ENCODE data around the gene KCNT2. TPM values are rescaled to one million over a fixed set of nuclear protein-coding genes. Genes with fewer than 3 reads are reported as not detected.

KCNT2 gene
- total and polyA plus RNA-seq, 2 experiments from 2014 or later = 0.14 to 0.32 TPM

DNA sequence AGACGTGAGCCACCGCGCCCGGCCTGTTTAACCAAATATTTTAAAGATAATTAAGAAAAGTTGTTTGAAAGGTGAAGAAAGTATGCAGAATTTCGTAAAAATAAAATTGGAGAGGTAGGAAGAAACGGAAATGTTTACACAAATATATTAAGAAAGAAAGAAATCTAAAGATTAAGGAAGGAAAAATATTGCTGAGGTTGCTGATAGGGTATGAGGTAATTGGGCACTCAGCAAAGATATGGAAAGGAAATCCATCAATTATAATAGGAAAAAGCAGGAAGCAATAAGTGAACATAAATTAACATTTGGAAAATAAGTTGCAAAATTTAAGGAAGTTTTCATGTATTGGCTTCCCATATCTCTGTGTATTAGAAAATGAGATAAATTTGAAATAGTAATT, 225.9 kb downstream of the KCNT2 start:
- no peaks in the 10 kb centered on the region for H3K36me3 ChIP-seq (ENCODE audit: low read depth)
- no peak overlapping the region for H3K9ac ChIP-seq
- H2AFZ ChIP-seq = no peak overlapping the region
- TF ChIP-seq EZH2phosphoT487 (IDR thresholded peaks at IDR 0.05; ENCODE audit: insufficient read depth, low read depth) (no peak), EZH2 (IDR thresholded peaks at IDR 0.05; ENCODE audit: insufficient read depth, poor library complexity, severe bottlenecking) (no peak)
- no peaks in the 10 kb centered on the region for H3K4me1 ChIP-seq (ENCODE audit: insufficient read depth)
- in situ Hi-C loops (cut with MboI) = no loop called here
- 0 out of 2 replicates have a peak, but pooled peaks cover 2% of the 10 kb centered on the region for H3K9me2 ChIP-seq (ENCODE audit: insufficient read depth)
- H4K20me1 ChIP-seq (ENCODE audit: insufficient read depth) = no peaks in the 10 kb centered on the region
- DNase-seq = no peak
- no peak overlapping the region for H3K27ac ChIP-seq
- H3K9me3 ChIP-seq (ENCODE audit: low read depth) = no peaks in the 10 kb centered on the region
- no peaks in the 10 kb centered on the region for H3K27me3 ChIP-seq (replicated peaks; ENCODE audit: insufficient read depth)
- no peaks in the 10 kb centered on the region for H3K79me2 ChIP-seq (ENCODE audit: insufficient read depth)
- no peak overlapping the region for H3K4me3 ChIP-seq
- no peak overlapping the region for H3K4me2 ChIP-seq (ENCODE audit: unreplicated experiment)
- no peaks in the 10 kb centered on the region for H3F3A ChIP-seq (ENCODE audit: insufficient read depth)
- WGBS, 2 experiments (ENCODE audit: low coverage in 1 of 2, low lambda C conversion rate in 2 of 2, missing lambda C conversion rate in 2 of 2) = 93 to 96% methylated on average over 6 of the region's 6 CpGs

DNA sequence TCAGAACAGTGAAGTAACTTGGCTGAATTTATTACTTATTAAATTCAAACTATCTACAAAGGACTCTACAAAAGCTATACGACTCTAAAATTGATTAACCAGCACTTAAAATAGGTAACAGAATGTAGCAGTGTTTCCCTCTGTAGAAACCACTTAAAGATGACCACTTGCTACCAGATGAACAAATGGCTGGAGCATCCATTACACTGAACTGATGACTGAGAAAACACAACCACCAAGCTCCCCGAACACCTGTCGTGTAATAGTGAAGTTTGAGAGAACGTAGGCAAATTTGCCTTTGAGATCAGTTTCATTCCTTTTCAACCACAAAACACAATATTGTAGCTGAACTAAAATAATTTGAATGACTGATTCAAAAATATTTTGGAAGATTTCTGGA, 226.7 kb downstream of the KCNT2 start:
- Histone ChIP-seq H3K4me3 (no peak overlapping the region), H3K27ac (no peak overlapping the region), H3K9ac (no peak overlapping the region), H3K79me2 (ENCODE audit: insufficient read depth) (no peaks in the 10 kb centered on the region), H3K36me3 (ENCODE audit: low read depth) (no peaks in the 10 kb centered on the region), H3K27me3 (replicated peaks; ENCODE audit: insufficient read depth) (no peaks in the 10 kb centered on the region), H3K9me3 (ENCODE audit: low read depth) (no peaks in the 10 kb centered on the region), H2AFZ (no peak overlapping the region), H3F3A (ENCODE audit: insufficient read depth) (no peaks in the 10 kb centered on the region), H3K4me1 (ENCODE audit: insufficient read depth) (no peaks in the 10 kb centered on the region), H3K4me2 (ENCODE audit: unreplicated experiment) (no peak overlapping the region), H3K9me2 (ENCODE audit: insufficient read depth) (no peaks in the 10 kb centered on the region), H4K20me1 (ENCODE audit: insufficient read depth) (no peaks in the 10 kb centered on the region)
- in situ Hi-C loops (cut with MboI) = no loop called here
- DNase-seq = no peak
- WGBS, 2 experiments (ENCODE audit: low coverage in 1 of 2, low lambda C conversion rate in 2 of 2, missing lambda C conversion rate in 2 of 2) = 95 to 98% methylated on average over 4 of the region's 4 CpGs
- no peak for TF ChIP-seq EZH2 (IDR thresholded peaks at IDR 0.05; ENCODE audit: insufficient read depth, poor library complexity, severe bottlenecking)
- no peak for TF ChIP-seq EZH2phosphoT487 (IDR thresholded peaks at IDR 0.05; ENCODE audit: insufficient read depth, low read depth)

DNA sequence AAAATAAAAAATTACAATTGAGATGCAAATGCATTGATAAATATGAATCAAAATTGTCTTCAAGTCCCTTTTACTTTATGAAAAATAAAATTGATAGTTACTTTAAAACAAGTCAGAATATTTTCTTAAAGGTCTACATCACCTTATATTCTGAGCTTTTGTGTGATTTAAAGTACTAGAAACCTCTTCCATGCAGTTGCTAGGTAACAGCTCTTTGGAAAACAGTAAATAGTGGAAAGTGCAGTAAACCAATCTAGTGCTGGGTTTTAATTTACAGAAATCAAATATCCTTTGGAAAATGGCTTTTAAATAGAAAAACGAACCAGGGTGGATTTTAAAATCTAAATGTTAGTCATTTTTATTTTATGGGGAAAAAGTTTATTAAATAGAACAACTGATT, 227.9 kb downstream of the KCNT2 start:
- H4K20me1 ChIP-seq (ENCODE audit: insufficient read depth) = no peaks in the 10 kb centered on the region
- peak; percentile 20 for DNase-seq
- no peaks in the 10 kb centered on the region for H3K4me1 ChIP-seq (ENCODE audit: insufficient read depth)
- WGBS, 2 experiments (ENCODE audit: low coverage in 1 of 2, low lambda C conversion rate in 2 of 2, missing lambda C conversion rate in 2 of 2) = 13 to 17% methylated on average over 1 of the region's 1 CpG
- H3K4me2 ChIP-seq (ENCODE audit: unreplicated experiment) = no peak overlapping the region
- TF ChIP-seq EZH2 (IDR thresholded peaks at IDR 0.05; ENCODE audit: insufficient read depth, poor library complexity, severe bottlenecking) = no peak
- no peak for TF ChIP-seq EZH2phosphoT487 (IDR thresholded peaks at IDR 0.05; ENCODE audit: insufficient read depth, low read depth)
- no peaks in the 10 kb centered on the region for H3K9me3 ChIP-seq (ENCODE audit: low read depth)
- H3K9me2 ChIP-seq (ENCODE audit: insufficient read depth) = no peaks in the 10 kb centered on the region
- in situ Hi-C loops (cut with MboI) = no loop called here
- H3K79me2 ChIP-seq (ENCODE audit: insufficient read depth) = no peaks in the 10 kb centered on the region
- no peak overlapping the region for H3K9ac ChIP-seq
- no peaks in the 10 kb centered on the region for H3F3A ChIP-seq (ENCODE audit: insufficient read depth)
- H3K4me3 ChIP-seq = no peak overlapping the region
- H3K27me3 ChIP-seq (replicated peaks; ENCODE audit: insufficient read depth) = no peaks in the 10 kb centered on the region
- H3K36me3 ChIP-seq (ENCODE audit: low read depth) = no peaks in the 10 kb centered on the region
- H3K27ac ChIP-seq = no peak overlapping the region
- H2AFZ ChIP-seq = no peak overlapping the region

DNA sequence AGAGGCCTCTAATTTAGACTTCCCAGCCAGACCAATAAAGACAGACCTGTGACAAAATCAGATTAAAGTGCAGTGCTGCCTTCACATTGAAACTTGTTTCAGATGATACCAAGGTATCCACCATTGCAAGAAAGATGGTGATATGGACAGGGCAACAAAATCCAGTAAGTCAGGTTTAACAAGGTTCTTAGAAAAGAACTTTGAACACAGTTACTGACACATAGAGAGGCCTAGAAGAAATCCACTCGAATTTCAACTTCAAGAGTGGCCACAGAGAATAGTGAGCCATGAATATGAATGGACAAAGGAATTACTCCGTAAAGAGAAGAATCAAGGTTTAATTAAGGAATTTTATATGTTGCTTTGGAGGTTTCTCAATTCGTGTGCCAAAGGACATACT, 230.4 kb downstream of the KCNT2 start:
- Histone ChIP-seq H3K79me2 (ENCODE audit: insufficient read depth) (no peaks in the 10 kb centered on the region), H3K36me3 (ENCODE audit: low read depth) (no peaks in the 10 kb centered on the region), H3K4me1 (ENCODE audit: insufficient read depth) (no peaks in the 10 kb centered on the region), H3K4me3 (no peak overlapping the region), H2AFZ (no peak overlapping the region), H3F3A (ENCODE audit: insufficient read depth) (no peaks in the 10 kb centered on the region), H3K9me3 (ENCODE audit: low read depth) (no peaks in the 10 kb centered on the region), H3K9me2 (ENCODE audit: insufficient read depth) (no peaks in the 10 kb centered on the region), H3K27ac (no peak overlapping the region), H3K9ac (no peak overlapping the region), H3K4me2 (ENCODE audit: unreplicated experiment) (no peak overlapping the region), H3K27me3 (replicated peaks; ENCODE audit: insufficient read depth) (no peaks in the 10 kb centered on the region), H4K20me1 (ENCODE audit: insufficient read depth) (no peaks in the 10 kb centered on the region)
- in situ Hi-C loops (cut with MboI) = no loop called here
- 82 to 89% methylated on average over 3 of the region's 3 CpGs for WGBS, 2 experiments (ENCODE audit: low coverage in 1 of 2, low lambda C conversion rate in 2 of 2, missing lambda C conversion rate in 2 of 2)
- TF ChIP-seq EZH2 (IDR thresholded peaks at IDR 0.05; ENCODE audit: insufficient read depth, poor library complexity, severe bottlenecking) (no peak), EZH2phosphoT487 (IDR thresholded peaks at IDR 0.05; ENCODE audit: insufficient read depth, low read depth) (no peak)
- no peak for DNase-seq
